Measurements from ENCODE around the gene MRTFA.
"Not testable (repeated sequence)": the region's sequence is repeated elsewhere in the genome, so short reads cannot be mapped to it uniquely, and the experiment has no call there.

Gene MRTFA

GRCh38 chr22:40535642-40536041 lies 100.9 kb downstream of the MRTFA start:
- no peak for DNase-seq (ENCODE audit: low read depth)
- H3K4me3 ChIP-seq (ENCODE audit: low read length) = no peak overlapping the region
- TF ChIP-seq CTCF (conservative IDR thresholded peaks at IDR 0.05; ENCODE audit: low read length) = no peak

DNA sequence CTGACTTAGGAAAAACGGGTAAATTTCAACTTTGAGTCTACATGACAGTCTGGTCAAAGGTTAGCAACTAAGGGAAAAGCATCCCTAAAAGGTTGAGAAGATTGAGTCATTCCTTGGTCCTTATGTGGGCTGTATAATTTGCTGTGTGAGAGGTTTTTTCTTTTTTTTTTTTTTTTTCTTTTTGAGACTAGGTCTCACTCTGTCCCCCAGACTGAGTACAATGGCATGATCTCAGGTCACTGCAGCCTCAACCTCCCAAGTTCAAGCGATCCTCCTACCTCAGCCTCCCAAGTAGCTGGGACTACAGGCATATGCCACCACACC lies 101.4 kb downstream of the MRTFA start:
- no peak for DNase-seq (ENCODE audit: low read depth)
- no peak for TF ChIP-seq CTCF (conservative IDR thresholded peaks at IDR 0.05; ENCODE audit: low read length)
- no peak overlapping the region for H3K4me3 ChIP-seq (ENCODE audit: low read length)

DNA sequence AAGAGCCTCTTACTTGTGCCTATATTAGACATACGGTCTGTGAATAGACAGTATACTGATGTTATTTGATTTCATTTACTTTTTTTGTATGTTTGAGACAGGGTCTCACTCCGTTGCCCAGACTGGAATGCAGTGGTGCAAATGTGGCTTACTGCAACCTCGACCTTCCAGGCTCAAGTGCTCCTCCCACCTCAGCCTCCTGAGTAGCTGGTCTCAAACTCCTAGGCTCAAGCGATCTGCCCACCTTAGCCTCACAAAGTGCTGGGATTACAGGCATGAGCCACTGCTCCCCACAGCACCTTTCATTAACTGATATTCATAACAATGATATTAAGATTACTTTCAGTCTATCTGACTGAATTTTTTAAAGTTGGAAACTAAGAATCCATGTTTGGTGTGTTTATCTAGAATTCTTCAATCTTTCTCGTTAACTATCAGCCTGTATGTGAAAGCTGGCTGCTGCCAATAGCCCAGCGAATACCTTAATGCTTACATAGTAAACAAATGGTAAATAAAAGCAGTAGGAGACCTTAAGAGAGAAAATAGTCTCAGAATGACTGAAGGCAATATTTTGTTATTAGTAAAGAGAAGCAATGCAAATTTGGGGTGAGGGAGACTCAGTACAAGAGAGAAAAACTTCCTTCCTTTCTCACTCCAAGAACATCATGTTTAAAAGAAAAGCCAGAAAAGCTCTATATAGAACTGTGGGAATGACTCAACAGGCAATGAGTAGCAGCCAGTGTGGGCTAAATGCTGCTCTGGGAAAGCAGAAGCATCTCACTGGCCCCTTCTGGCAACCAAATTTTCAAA lies 101.9 kb downstream of the MRTFA start:
- peak; percentile 57 for DNase-seq (ENCODE audit: low read depth)
- TF ChIP-seq CTCF (conservative IDR thresholded peaks at IDR 0.05; ENCODE audit: low read length) = no peak
- no peak overlapping the region for H3K4me3 ChIP-seq (ENCODE audit: low read length)

DNA sequence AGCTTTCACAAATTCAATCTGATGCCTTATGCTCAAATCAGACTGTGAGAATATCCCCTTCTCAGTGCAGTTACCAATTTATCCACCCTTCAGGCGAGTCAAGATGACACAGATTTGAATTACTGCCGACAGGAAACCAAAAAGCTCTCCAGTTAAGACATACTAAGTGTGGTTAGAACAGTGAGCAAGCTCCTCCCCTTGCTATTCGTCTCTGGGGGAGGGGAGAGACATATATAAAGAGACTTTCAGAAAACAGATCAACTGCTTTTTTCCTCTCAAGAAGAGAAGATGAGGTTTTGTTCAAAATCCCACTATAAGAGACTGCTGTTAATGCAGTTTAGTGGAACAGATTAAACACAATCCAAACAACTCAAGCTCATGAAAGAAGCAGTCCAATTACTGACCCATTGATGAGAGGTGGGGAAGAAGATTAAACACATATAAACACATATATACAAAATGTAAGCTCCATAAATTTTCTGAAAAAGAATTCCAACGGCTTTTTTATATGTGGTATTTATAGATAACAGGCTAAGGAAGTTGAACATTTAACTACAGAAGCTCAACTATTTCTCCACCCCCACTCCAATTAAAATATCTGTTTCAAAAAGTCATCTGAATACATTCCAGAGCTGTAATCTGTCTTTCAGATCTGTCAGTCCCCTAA lies 102.7 kb downstream of the MRTFA start:
- peak; percentile 63 for DNase-seq (ENCODE audit: low read depth)
- H3K4me3 ChIP-seq (ENCODE audit: low read length) = peak overlapping the region; percentile 37
- TF ChIP-seq CTCF (conservative IDR thresholded peaks at IDR 0.05; ENCODE audit: low read length) = no peak

DNA sequence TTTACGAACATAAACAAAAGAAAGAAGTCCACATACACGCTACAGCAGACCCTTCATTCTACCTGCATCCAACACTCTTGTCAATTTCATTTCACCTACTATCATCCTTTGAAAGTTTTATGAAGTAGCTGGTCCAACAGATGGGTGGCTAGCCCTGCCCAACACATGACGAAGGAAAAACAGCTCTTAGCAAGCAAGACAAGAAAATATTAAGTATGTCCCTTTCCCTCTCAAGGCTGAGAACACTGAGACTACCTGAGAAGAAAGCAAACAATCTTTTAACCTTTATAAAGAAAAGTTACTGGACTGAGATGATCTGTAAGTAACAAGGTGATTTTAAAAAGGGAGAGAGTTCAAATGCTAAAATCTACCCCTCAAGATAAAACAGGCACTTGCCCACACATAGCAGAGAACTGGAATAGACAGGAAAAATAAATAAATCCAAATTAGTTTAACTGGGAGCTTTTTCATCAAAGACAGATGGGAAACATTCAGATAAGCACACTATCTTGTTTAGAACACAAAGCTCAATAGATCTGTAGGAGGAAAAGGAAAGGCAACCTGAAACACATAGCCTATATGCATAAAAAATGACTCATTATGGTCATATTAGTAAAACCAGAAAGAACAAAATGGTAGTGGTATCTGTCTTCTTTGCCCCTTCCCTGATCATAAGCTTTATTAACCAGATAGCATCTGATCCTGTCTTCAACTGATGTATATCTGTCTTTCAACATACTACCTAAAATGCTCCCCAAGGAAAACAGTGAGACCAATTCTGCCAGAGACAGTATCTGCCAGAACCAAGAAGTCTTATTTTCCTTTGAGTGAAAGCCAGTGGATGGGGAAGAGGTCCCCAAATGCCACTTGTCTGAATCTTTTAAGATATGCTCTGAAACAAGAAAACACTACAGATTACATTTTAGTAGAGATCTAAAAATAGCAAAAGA lies 104.3 kb downstream of the MRTFA start:
- DNase-seq (ENCODE audit: low read depth) = no peak
- peak overlapping the region; percentile 35 for H3K4me3 ChIP-seq (ENCODE audit: low read length)
- TF ChIP-seq CTCF (conservative IDR thresholded peaks at IDR 0.05; ENCODE audit: low read length) = no peak

- H3K4me3 ChIP-seq (ENCODE audit: low read length) = not testable (repeated sequence)
- DNase-seq (ENCODE audit: low read depth) = peak; percentile 35
These were observed 106.1 kb downstream of the MRTFA start for GRCh38 chr22:40530391-40530790.

DNA sequence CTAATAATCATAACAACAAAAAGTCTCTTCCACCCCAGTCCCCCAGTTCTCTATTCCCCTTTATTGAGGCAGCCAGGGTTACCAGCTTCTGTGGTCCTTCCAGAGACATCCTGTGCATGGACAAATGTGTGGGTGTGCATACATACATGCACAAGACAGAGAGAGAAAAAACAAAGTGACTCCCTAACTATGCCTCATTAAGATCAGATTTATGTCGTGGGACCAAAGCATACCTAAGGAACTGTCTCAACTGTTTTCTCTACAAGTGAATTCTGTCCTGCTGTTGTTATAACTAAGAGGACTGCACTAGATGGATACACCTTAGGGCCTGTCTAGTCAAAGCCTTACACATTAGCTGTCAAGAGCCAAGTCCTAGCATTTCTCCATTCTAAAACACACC lies 106.7 kb downstream of the MRTFA start:
- H3K4me3 ChIP-seq (ENCODE audit: low read length) = no peak overlapping the region
- DNase-seq (ENCODE audit: low read depth) = no peak
- TF ChIP-seq CTCF (conservative IDR thresholded peaks at IDR 0.05; ENCODE audit: low read length) = no peak
